MG63 (cell line): Measurements from ENCODE around the gene SORCS2. TPM values are rescaled to one million over a fixed set of nuclear protein-coding genes. Genes with fewer than 3 reads are reported as not detected.
A peak's percentile ranks its signal among the peaks of the same experiment; 100 is the strongest.
"Not testable (repeated sequence)": the region's sequence is repeated elsewhere in the genome, so short reads cannot be mapped to it uniquely, and the experiment has no call there.

ENCODE experiments used
- DNase-seq: peaks from one replicate; pipeline ENCODE4 v3.0.0-alpha.2; 2020
- H3K27me3 ChIP-seq: fragments of 250-450 bp; sonication (Bioruptor Pico); 2 replicates; pipeline ENCODE4 v1.5.1; 2020; ENCODE audit warnings: mild to moderate bottlenecking, moderate library complexity
- H3K36me3 ChIP-seq: fragments of 250-450 bp; sonication (Bioruptor Pico); 2 replicates; pipeline ENCODE4 v1.5.1; 2020; ENCODE audit warnings: mild to moderate bottlenecking, moderate library complexity
- H3K4me3 ChIP-seq: fragments of 250-450 bp; sonication (Bioruptor Pico); 2 replicates; pipeline ENCODE4 v1.5.1; 2020; ENCODE audit warnings: mild to moderate bottlenecking, moderate library complexity
- H3K9me3 ChIP-seq: fragments of 250-450 bp; sonication (Bioruptor Pico); 2 replicates; pipeline ENCODE4 v1.5.1; 2020; ENCODE audit warnings: mild to moderate bottlenecking, moderate library complexity
- total RNA-seq: library from RNA; depleted of rRNA; stranded (reverse); fragments of >200 nt; shearing (Covaris generic); gene quantifications from 2 replicates; pipeline ENCODE4 v1.2.3, GENCODE V29; 2014; ENCODE audit warnings: low replicate concordance

Gene SORCS2
- total RNA-seq, 1 experiment from 2014 or later = 1.5 TPM

- Histone ChIP-seq H3K27me3 (no peaks in the 10 kb centered on the region), H3K36me3 (no peaks in the 10 kb centered on the region), H3K9me3 (no peaks in the 10 kb centered on the region), H3K4me3 (no peak overlapping the region)
- DNase-seq = peak; percentile 55
These were observed 35.4 kb upstream of the SORCS2 start for GRCh38 chr4:7156761-7157488.

DNA sequence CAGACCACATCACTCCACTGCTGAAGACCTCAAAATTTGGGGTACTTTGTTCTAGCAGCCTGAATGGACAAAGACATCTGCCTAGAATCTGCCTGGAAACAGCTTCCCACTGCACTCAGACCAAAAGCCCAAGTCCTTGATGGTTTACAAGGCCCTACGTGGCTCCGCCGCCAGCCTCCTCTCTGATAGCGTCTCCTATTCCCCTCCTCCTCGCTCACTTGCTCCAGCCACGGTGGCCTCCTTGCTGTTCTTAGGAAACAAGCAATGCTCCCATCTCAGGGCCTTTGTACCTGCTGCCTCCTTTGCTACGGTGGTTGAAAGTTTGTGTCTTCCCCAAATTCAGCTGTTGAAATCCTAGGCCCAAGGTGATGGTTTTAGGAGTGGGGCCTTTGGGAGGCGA lies 34.7 kb upstream of the SORCS2 start:
- no peak for DNase-seq
- no peaks in the 10 kb centered on the region for H3K27me3 ChIP-seq
- no peaks in the 10 kb centered on the region for H3K9me3 ChIP-seq
- H3K4me3 ChIP-seq = no peak overlapping the region
- H3K36me3 ChIP-seq = no peaks in the 10 kb centered on the region

- DNase-seq = no peak
These were observed 34.1 kb upstream of the SORCS2 start for GRCh38 chr4:7158081-7158750.

DNA sequence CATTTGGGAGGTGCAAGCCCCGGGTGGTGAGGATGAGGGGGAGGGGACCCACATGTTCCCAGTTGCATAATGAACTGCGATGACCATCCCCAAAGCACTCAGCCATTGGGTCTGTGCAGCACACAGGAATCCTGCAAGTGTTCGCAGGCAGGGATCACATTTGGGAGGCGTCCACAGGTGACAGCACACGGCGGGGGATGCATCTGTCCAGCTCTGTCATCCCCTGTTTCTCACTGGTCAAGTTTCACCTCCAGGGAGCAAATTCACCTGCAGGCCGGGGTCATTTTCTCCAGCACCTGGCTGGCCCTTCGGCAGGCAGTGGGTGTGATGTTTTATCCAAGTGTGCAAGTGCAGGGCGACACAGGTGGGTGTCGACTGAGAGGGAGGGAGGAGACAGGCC lies 33.3 kb upstream of the SORCS2 start:
- H3K27me3 ChIP-seq = no peaks in the 10 kb centered on the region
- H3K36me3 ChIP-seq = no peaks in the 10 kb centered on the region
- H3K9me3 ChIP-seq = no peaks in the 10 kb centered on the region
- DNase-seq = no peak
- no peak overlapping the region for H3K4me3 ChIP-seq

More at GRCh38 chr4:7158081-7158750, 34.1 kb upstream of the SORCS2 start:
- H3K27me3 ChIP-seq = no peaks in the 10 kb centered on the region
- H3K36me3 ChIP-seq = no peaks in the 10 kb centered on the region
- no peaks in the 10 kb centered on the region for H3K9me3 ChIP-seq
- no peak overlapping the region for H3K4me3 ChIP-seq

- Histone ChIP-seq H3K9me3 (no peaks in the 10 kb centered on the region), H3K4me3 (no peak overlapping the region), H3K27me3 (no peaks in the 10 kb centered on the region), H3K36me3 (no peaks in the 10 kb centered on the region)
- no peak for DNase-seq
These were observed 32.4 kb upstream of the SORCS2 start for GRCh38 chr4:7159923-7160322.

GRCh38 chr4:7160439-7160838 lies 31.9 kb upstream of the SORCS2 start:
- DNase-seq = no peak

DNA sequence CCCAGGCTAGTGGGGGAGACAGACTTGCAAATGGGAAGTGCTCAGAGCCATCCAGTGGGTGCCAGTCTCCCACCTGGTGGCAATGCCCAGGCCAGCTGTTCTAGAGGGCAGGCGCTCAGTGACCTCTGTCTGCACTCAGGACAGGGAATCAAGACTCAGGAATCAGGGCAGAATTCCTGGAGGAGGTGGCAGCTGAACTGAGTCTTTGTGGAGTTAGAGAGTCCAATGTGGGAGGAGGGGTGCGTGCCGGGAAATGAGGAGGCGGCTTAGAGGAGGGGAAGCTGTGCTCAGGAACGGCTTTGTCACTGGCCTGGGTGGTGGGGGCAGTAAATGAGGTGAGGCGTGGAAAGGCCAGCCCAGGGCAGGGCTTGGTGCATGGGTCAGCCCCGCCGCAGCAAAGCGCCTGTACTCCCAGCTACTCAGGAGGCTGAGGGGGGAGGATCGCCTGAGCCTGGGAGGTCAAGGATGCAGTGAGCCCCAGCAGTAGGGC lies 31.3 kb upstream of the SORCS2 start:
- no peaks in the 10 kb centered on the region for H3K9me3 ChIP-seq
- no peak overlapping the region for H3K4me3 ChIP-seq
- H3K36me3 ChIP-seq = no peaks in the 10 kb centered on the region
- no peak for DNase-seq
- H3K27me3 ChIP-seq = no peaks in the 10 kb centered on the region

More at GRCh38 chr4:7160439-7160838, 31.9 kb upstream of the SORCS2 start:
- H3K9me3 ChIP-seq = no peaks in the 10 kb centered on the region
- no peaks in the 10 kb centered on the region for H3K27me3 ChIP-seq
- no peak overlapping the region for H3K4me3 ChIP-seq
- no peaks in the 10 kb centered on the region for H3K36me3 ChIP-seq

DNA sequence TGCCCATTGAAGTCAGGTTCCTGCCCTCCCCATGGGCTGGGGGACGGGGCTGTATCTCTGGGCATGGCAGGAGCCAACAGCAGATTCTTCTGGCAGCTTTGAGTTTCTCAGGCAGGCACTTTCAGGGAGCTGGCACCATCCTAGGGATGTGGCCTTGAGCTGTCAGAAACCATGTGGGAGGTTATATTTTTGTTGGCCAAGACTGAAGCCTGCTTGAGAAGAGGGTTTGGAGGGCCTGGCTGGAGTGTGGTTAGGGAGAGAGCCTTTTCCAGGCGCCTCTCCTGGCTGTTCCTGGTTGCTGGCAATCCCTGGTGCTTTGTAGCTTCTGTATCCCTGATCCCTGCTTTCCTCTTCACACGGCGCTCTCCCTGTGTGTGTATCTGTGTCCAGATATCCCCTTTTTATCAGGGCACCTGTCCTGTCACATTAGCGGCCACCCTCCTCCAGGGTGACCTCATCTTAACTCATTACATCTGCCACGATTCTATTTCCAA lies 30.6 kb upstream of the SORCS2 start:
- Histone ChIP-seq H3K4me3 (no peak overlapping the region), H3K36me3 (no peaks in the 10 kb centered on the region), H3K9me3 (no peaks in the 10 kb centered on the region), H3K27me3 (no peaks in the 10 kb centered on the region)
- peak; percentile 79 for DNase-seq

DNA sequence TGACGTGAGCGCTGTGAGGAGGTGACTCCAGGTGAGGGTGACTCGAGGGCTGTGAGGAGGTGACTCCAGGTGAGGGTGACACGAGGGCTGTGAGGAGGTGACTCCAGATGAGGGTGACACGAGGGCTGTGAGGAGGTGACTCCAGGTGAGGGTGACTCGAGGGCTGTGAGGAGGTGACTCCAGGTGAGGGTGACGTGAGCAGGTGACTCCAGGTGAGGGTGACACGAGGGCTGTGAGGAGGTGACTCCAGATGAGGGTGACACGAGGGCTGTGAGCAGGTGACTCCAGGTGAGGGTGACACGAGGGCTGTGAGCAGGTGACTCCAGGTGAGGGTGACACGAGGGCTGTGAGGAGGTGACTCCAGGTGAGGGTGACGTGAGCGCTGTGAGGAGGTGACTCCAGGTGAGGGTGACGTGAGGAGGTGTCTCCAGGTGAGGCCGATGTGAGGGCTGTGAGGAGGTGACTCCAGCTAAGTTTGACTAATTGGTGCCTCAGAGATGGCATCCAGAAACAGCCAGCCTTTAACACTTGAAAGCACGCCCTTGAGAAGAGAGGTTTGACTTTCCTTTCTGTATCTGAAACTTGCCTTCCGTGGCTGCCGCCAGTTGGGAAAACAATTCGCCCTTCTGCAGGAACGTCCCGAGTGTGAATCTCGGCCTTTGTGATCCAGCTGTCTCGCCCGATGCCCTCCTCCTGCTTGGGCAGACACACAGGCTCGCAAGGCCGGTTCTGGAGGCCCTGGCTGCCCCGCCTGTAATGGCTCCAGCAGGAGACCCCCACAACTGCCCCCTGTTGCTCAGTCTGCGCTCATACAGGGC lies 27.1 kb upstream of the SORCS2 start:
- H3K27me3 ChIP-seq, H3K9me3 ChIP-seq, H3K36me3 ChIP-seq, DNase-seq, H3K4me3 ChIP-seq: not testable (repeated sequence)

- Histone ChIP-seq H3K9me3 (no peaks in the 10 kb centered on the region), H3K4me3 (no peak overlapping the region), H3K27me3 (no peaks in the 10 kb centered on the region), H3K36me3 (no peaks in the 10 kb centered on the region)
- DNase-seq = no peak
These were observed 26.5 kb upstream of the SORCS2 start for GRCh38 chr4:7165874-7166201.

- Histone ChIP-seq H3K27me3 (no peaks in the 10 kb centered on the region), H3K36me3 (no peaks in the 10 kb centered on the region), H3K4me3 (no peak overlapping the region), H3K9me3 (no peaks in the 10 kb centered on the region)
- DNase-seq = no peak
These were observed 26.1 kb upstream of the SORCS2 start for GRCh38 chr4:7166237-7166636.

GRCh38 chr4:7166981-7167700 lies 25.2 kb upstream of the SORCS2 start:
- Histone ChIP-seq H3K27me3 (no peaks in the 10 kb centered on the region), H3K9me3 (no peaks in the 10 kb centered on the region), H3K36me3 (no peaks in the 10 kb centered on the region), H3K4me3 (no peak overlapping the region)
- DNase-seq = no peak

GRCh38 chr4:7167706-7168105 lies 24.6 kb upstream of the SORCS2 start:
- Histone ChIP-seq H3K27me3 (no peaks in the 10 kb centered on the region), H3K4me3 (no peak overlapping the region), H3K36me3 (no peaks in the 10 kb centered on the region), H3K9me3 (no peaks in the 10 kb centered on the region)
- DNase-seq = no peak

DNA sequence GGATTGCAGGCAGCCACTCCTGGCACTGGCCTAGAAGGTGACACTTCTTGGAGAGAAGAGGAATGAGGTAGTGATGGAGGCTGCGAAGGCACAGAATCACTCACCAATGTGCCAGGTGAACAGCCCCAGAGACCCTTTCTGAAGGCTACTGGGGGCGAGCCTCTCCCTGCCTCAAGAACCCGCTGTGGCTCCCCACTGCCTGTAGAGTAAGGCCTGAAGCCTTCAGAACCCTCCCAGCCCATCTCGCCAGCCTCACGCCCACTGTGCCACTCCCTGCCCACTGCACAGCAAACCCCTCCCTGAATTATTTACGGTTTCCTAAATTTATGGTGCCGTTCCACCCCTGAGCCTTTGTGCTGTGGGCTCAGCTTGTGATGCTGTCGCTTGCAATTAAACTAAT lies 24.2 kb upstream of the SORCS2 start:
- no peaks in the 10 kb centered on the region for H3K27me3 ChIP-seq
- DNase-seq = no peak
- H3K9me3 ChIP-seq = no peaks in the 10 kb centered on the region
- H3K36me3 ChIP-seq = no peaks in the 10 kb centered on the region
- no peak overlapping the region for H3K4me3 ChIP-seq

DNA sequence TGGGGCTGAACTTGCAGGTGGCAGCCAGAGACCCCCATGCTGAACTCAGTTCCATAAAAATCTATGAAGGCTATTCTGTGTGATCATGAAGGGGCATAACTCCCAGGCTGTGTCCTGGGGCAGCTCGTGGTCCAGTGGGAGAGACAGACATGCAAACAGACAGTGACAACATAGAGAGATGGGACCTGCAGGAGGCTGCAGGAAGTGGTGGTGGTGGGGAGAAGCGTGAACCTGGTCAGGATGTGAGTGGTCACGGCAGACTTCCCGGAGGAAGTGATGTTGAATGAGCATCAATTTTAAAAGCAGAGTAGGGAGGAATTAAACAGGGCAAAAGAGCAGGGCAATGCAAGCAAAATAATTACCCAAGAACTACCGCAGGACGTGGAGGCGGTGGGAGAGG lies 23.2 kb upstream of the SORCS2 start:
- H3K4me3 ChIP-seq = no peak overlapping the region
- H3K36me3 ChIP-seq = no peaks in the 10 kb centered on the region
- no peak for DNase-seq
- H3K27me3 ChIP-seq = no peaks in the 10 kb centered on the region
- H3K9me3 ChIP-seq = no peaks in the 10 kb centered on the region

GRCh38 chr4:7170012-7170411 lies 22.3 kb upstream of the SORCS2 start:
- Histone ChIP-seq H3K4me3 (no peak overlapping the region), H3K36me3 (no peaks in the 10 kb centered on the region), H3K9me3 (no peaks in the 10 kb centered on the region), H3K27me3 (no peaks in the 10 kb centered on the region)
- DNase-seq = no peak
